ENCODE measurements around the gene ACAP1.
"Not testable (repeated sequence)": the region's sequence is repeated elsewhere in the genome, so short reads cannot be mapped to it uniquely, and the experiment has no call there.

The ACAP1 gene

GRCh38 chr17:7356756-7357155 is 20.4 kb downstream of the ACAP1 start:
- no peak for DNase-seq

- DNase-seq: no peak
Measured at GRCh38 chr17:7357381-7357780, 21.1 kb downstream of the ACAP1 start.

- DNase-seq: no peak
Measured at GRCh38 chr17:7361906-7362305, 25.6 kb downstream of the ACAP1 start.

GRCh38 chr17:7363311-7363710 is 27.0 kb downstream of the ACAP1 start:
- no peak for DNase-seq

GRCh38 chr17:7365963-7366362 is 29.6 kb downstream of the ACAP1 start:
- not testable (repeated sequence) for DNase-seq

- DNase-seq: no peak
Measured at GRCh38 chr17:7367083-7367482, 30.8 kb downstream of the ACAP1 start.

DNA sequence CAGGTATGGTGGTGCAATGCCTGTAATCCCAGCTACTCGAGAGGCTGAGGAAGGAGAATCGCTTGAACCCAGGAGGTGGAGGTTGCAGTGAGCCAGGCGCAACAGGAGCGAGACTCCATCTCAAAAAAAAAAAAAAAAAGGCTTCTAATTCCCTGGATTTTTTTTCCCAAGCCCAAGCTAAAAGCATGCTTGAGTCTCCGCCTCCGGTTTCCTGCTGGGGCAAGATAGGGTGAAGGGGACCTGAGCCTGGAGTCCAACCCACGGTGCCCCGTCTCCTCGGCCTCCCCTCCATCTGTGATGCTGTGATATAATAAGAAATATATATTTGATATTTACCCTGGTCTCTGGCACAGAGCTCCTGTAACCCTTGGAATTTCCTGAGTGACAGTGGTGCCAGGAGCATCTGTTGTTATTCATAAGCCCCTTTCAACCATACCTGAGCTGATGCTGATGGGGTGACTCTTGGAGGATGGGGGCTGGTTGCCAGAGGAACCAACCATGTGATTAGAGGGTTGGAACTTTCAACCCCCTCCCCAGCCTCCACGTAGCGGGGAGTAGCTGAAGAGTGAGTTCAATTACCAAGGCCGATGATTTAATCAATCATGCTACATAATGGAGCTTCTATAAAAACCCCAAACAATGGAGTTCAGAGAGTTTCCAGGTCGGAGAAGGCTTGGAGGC is 31.7 kb downstream of the ACAP1 start:
- DNase-seq: no peak

- not testable (repeated sequence) for DNase-seq
Measured at GRCh38 chr17:7368599-7368994, 32.3 kb downstream of the ACAP1 start.

GRCh38 chr17:7369825-7370224 is 33.5 kb downstream of the ACAP1 start:
- no peak for DNase-seq

- DNase-seq: no peak
Measured at GRCh38 chr17:7370853-7371252, 34.5 kb downstream of the ACAP1 start.

DNA sequence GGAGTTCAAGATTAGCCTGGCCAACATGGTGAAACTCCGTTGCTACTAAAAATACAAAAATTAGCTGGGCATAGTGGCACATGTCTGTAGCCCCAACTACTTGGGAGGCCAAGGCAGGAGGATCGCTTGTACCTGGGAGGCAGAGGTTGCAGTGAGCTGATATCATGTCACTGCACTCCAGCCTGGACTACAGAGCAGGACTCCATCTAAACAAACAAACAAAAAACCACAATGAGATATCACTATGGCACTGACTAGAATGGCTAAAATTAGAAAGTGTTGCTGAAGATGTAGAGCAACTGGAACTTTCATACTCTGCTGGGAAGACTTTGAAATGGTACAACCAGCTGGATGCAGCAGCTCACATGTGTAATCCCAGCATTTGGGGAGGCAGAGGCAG is 38.0 kb downstream of the ACAP1 start:
- no peak for DNase-seq

DNA sequence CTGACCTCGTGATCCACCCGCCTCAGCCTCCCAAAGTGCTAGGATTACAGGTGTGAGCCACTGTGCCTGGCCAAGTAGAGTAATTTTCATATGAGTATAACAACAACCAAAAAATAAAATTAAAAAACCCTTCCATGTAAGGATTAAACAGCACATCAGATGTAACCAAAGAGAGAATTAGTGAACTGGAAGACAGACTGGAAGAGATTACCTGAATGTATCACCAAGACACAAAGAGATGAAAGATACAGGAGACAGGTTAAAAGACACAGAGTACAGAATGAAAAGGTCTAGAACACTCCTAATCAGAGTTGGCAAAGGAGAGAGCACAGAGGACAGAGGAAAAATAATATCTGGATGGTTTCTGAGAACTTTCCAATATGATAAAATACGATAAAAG is 42.8 kb downstream of the ACAP1 start:
- DNase-seq: no peak

GRCh38 chr17:7380321-7380720 is 44.0 kb downstream of the ACAP1 start:
- DNase-seq: no peak

DNA sequence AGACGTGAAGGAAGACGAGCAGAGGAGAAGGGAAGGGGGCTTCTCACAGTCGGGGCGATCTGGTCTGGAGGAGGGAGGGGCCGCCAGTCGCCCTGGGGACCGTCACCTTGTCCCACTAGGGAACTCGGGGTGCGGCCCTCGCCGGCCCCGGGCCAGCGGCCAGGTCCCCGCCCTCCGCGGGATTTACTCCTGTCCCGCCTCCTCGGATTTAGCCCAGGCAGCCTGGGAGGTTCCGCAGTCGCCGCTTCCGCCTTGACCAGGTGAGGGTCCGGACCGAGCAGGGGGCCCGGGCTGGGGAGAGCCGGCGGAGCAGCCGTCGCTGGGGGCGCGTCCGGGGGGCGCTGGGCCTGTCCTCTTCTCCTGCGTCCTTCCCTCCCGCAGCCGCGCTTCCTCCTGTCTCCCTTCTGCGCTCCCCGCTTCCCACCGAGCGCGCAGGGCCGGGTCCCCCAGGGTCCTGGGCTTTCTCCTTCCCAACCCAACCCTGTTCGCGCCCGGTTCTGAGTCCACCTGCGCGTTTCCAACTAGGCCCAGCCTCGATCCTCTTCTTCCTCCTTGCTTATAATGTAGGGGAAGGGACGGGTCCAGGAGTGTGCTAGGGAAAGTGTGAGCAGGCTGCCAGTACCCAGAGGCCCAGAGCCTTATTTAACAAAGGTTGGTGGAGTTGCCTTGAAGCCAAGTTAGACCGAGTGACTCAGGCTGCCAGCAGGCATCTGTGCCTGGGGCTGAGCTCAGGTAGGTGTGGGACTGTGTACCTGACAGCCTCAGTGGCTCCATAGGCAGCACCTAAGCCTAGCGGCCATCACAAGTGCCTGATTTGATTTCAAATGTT is 44.7 kb downstream of the ACAP1 start, which contains the start of gene TNK1:
TNK1 (plus strand) TSS at position 235 of the 829 bp plus-strand sequence. CDS start 1,838 bp downstream, outside the sequence.
- DNase-seq: no peak

- no peak for DNase-seq
Measured at GRCh38 chr17:7382901-7383300, 46.6 kb downstream of the ACAP1 start.

DNA sequence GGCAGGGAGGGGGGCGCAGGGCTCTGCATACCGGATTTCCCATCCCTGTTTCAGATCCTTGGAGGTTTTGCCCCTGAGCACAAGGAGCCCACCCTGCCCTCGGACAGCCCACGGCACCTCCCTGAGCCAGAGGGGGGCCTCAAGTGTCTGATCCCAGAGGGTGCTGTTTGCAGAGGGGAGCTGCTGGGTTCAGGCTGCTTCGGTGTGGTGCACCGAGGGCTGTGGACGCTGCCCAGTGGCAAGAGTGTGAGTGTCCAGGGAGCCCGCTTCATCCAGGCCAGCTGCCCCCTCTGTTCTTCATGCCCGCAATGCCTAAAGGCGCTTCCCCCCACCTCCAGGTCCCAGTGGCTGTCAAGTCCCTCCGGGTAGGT is 47.0 kb downstream of the ACAP1 start:
- no peak for DNase-seq

GRCh38 chr17:7383742-7384488 is 47.6 kb downstream of the ACAP1 start:
- DNase-seq: peak; percentile 70

DNA sequence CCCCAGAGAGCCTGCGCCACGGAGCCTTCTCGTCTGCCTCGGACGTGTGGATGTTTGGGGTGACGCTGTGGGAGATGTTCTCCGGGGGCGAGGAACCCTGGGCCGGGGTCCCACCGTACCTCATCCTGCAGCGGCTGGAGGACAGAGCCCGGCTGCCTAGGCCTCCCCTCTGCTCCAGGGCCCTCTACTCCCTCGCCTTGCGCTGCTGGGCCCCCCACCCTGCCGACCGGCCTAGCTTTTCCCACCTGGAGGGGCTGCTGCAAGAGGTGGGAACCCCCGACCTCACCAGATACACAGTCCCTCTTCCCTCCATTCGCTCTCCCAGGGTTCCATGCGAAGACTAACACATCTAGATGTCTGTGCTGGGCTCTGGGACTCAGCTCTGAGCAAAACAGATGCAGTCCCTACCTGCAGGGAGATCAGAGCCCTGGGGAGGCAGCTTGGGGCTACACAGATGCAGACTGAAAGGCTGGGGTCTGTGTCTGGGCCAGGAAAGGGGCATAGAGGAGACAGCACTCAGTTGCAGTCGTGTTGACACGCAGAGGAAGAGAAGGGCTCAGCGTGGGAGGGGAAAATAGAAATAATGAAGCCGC is 48.3 kb downstream of the ACAP1 start:
- no peak for DNase-seq

GRCh38 chr17:7388856-7389255 is 52.5 kb downstream of the ACAP1 start:
- no peak for DNase-seq

GRCh38 chr17:7389924-7390910 is 53.9 kb downstream of the ACAP1 start:
- DNase-seq: no peak

DNA sequence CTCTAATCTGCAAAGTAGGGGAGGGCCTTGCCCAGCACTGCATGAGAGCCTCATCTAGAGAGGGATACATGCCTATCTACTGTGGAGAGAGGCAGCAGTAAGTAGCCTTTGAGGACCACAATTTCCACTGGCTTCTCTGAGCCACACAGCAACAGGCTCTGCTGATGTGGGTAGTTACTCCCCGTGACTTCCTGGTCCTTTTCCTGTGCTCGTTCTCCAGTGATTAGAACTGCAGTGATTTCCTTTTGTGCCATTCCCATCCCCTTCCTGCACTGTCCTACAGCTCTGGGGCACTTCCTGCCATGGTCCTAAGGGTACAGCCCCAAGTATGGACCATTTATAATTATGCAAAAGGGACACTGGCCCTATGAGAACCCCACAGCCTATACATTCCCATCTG is 55.0 kb downstream of the ACAP1 start:
- DNase-seq: no peak
